HG02678 (cell line): Measurements from ENCODE around the gene SSBP3.

Experiments
- ATAC-seq: cut with Tn5 transposase; IDR thresholded peaks from one replicate; pipeline ENCODE4 v1.9.1; 2021; ENCODE audit warnings: mild to moderate bottlenecking, moderate library complexity; ENCODE audit not compliant: unreplicated experiment

Gene SSBP3

GRCh38 chr1:54312796-54313316 lies 93.3 kb downstream of the SSBP3 start:
- ATAC-seq, result no peak

- ATAC-seq, result no peak
These were observed 94.7 kb downstream of the SSBP3 start for GRCh38 chr1:54311506-54311905.

GRCh38 chr1:54310439-54311328 lies 95.5 kb downstream of the SSBP3 start:
- ATAC-seq, result no peak

GRCh38 chr1:54309631-54310366 lies 96.4 kb downstream of the SSBP3 start:
- no peak for ATAC-seq

GRCh38 chr1:54307305-54307704 lies 98.9 kb downstream of the SSBP3 start:
- no peak for ATAC-seq

- ATAC-seq, result no peak
These were observed 100.2 kb downstream of the SSBP3 start for GRCh38 chr1:54305906-54306514.

GRCh38 chr1:54304518-54304917 lies 101.7 kb downstream of the SSBP3 start:
- no peak for ATAC-seq

- ATAC-seq, result no peak
These were observed 103.0 kb downstream of the SSBP3 start for GRCh38 chr1:54302951-54303843.

- ATAC-seq, result no peak
These were observed 103.6 kb downstream of the SSBP3 start for GRCh38 chr1:54302549-54302948.

GRCh38 chr1:54301497-54301896 lies 104.7 kb downstream of the SSBP3 start:
- no peak for ATAC-seq

- no peak for ATAC-seq
These were observed 105.8 kb downstream of the SSBP3 start for GRCh38 chr1:54300401-54300800.

- no peak for ATAC-seq
These were observed 107.2 kb downstream of the SSBP3 start for GRCh38 chr1:54299037-54299436.

- ATAC-seq, result no peak
These were observed 107.7 kb downstream of the SSBP3 start for GRCh38 chr1:54298284-54299033.

GRCh38 chr1:54297596-54298283 lies 108.5 kb downstream of the SSBP3 start:
- no peak for ATAC-seq

GRCh38 chr1:54296666-54297065 lies 109.5 kb downstream of the SSBP3 start:
- no peak for ATAC-seq

GRCh38 chr1:54294887-54295286 lies 111.3 kb downstream of the SSBP3 start:
- no peak for ATAC-seq

- no peak for ATAC-seq
These were observed 113.9 kb downstream of the SSBP3 start for GRCh38 chr1:54292002-54292911.
